Upper lobe of right lung (tissue), 1 donor: Measurements from ENCODE around the gene ARMC3. TPM values are rescaled to one million over a fixed set of nuclear protein-coding genes. Genes with fewer than 3 reads are reported as not detected.
"Not testable (repeated sequence)": the region's sequence is repeated elsewhere in the genome, so short reads cannot be mapped to it uniquely, and the experiment has no call there.

Source experiments
- ATAC-seq: fragments of 200-7000 bp; cut with Tn5 transposase; one replicate; pipeline ENCODE4 v1.9.1; 2020; ENCODE audit warnings: mild to moderate bottlenecking, moderate library complexity
- DNase-seq: peaks from one replicate; pipeline ENCODE4 v3.0.0-alpha.2; 2020
- H3K27ac ChIP-seq: fragments of 200-600 bp; one replicate; pipeline ENCODE4 v1.8.0; 2022
- H3K27me3 ChIP-seq: fragments of 200-600 bp; one replicate; pipeline ENCODE4 v1.8.0; 2022; ENCODE audit warnings: mild to moderate bottlenecking
- H3K36me3 ChIP-seq: fragments of 200-600 bp; one replicate; pipeline ENCODE4 v1.8.0; 2022
- H3K4me1 ChIP-seq: fragments of 200-600 bp; one replicate; pipeline ENCODE4 v1.8.0; 2022
- H3K4me3 ChIP-seq: fragments of 200-600 bp; one replicate; pipeline ENCODE4 v1.8.0; 2022; ENCODE audit warnings: mild to moderate bottlenecking
- H3K9me3 ChIP-seq: fragments of 200-600 bp; one replicate; pipeline ENCODE4 v1.8.0; 2022
- CTCF ChIP-seq: fragments of 200-600 bp; IDR thresholded peaks from one replicate; pipeline ENCODE4 v1.8.0; 2022; ENCODE audit warnings: antibody characterized with exemption
- intact Hi-C: fragments of 100-400 bp; cut with DNase I; formaldehyde crosslinking; loops from one replicate; pipeline ENCODE4 v1.11.0; 2022
- total RNA-seq: library from RNA; stranded (reverse); fragmentation: NEBNext Ultra II Directional; extraction: Animal tissue kit (Norgen Biotek cat#: 25700); gene quantifications from one replicate; pipeline ENCODE4 v1.2.1, GENCODE V29; 2021
- donor health status: DM: no; HTN: yes; CAD: no; lungs with severe emphysema.

ARMC3 gene
- total RNA-seq, 1 donor from 2014 or later: not detected

- no peaks in the 10 kb centered on the region for H3K36me3 ChIP-seq
- no peaks in the 10 kb centered on the region for H3K27me3 ChIP-seq
- H3K4me1 ChIP-seq: no peaks in the 10 kb centered on the region
- no peak overlapping the region for H3K27ac ChIP-seq
- ATAC-seq (no peak), DNase-seq (no peak)
- no peaks in the 10 kb centered on the region for H3K9me3 ChIP-seq
- TF ChIP-seq CTCF: no peak
- intact Hi-C loops: no loop called here
- no peak overlapping the region for H3K4me3 ChIP-seq
Measured at GRCh38 chr10:23058366-23058765, 130.5 kb downstream of the ARMC3 start.

- DNase-seq (no peak), ATAC-seq (no peak)
- Histone ChIP-seq H3K4me1 (no peaks in the 10 kb centered on the region), H3K9me3 (no peaks in the 10 kb centered on the region), H3K27ac (no peak overlapping the region), H3K27me3 (no peaks in the 10 kb centered on the region), H3K4me3 (no peak overlapping the region), H3K36me3 (no peaks in the 10 kb centered on the region)
- no peak for TF ChIP-seq CTCF
- intact Hi-C loops: no loop called here
Measured at GRCh38 chr10:23060918-23061317, 133.1 kb downstream of the ARMC3 start.

- DNase-seq (no peak), ATAC-seq (no peak)
- Histone ChIP-seq H3K36me3 (no peaks in the 10 kb centered on the region), H3K27me3 (no peaks in the 10 kb centered on the region), H3K27ac (no peak overlapping the region), H3K4me1 (no peaks in the 10 kb centered on the region), H3K9me3 (no peaks in the 10 kb centered on the region), H3K4me3 (no peak overlapping the region)
- intact Hi-C loops: no loop called here
- TF ChIP-seq CTCF: no peak
Measured at GRCh38 chr10:23063045-23063972, 135.5 kb downstream of the ARMC3 start.

GRCh38 chr10:23063973-23064812 lies 136.3 kb downstream of the ARMC3 start:
- Histone ChIP-seq H3K27ac (no peak overlapping the region), H3K36me3 (no peaks in the 10 kb centered on the region), H3K4me1 (no peaks in the 10 kb centered on the region), H3K9me3 (no peaks in the 10 kb centered on the region), H3K27me3 (no peaks in the 10 kb centered on the region), H3K4me3 (no peak overlapping the region)
- ATAC-seq (no peak), DNase-seq (no peak)
- no peak for TF ChIP-seq CTCF
- intact Hi-C loops: no loop called here

GRCh38 chr10:23064813-23065114 lies 136.9 kb downstream of the ARMC3 start:
- H3K4me3 ChIP-seq, H3K4me1 ChIP-seq, intact Hi-C loops, H3K27me3 ChIP-seq, H3K27ac ChIP-seq, H3K36me3 ChIP-seq, H3K9me3 ChIP-seq, ATAC-seq, DNase-seq: not testable (repeated sequence)
